NCI-H446 (cell line): ENCODE measurements around the gene KLHL15.

Experiments used
- DNase-seq, 2 experiments: peaks; one replicate each; lab custom pipeline; 2025; lab: John Stamatoyannopoulos, UW

Gene KLHL15

DNA sequence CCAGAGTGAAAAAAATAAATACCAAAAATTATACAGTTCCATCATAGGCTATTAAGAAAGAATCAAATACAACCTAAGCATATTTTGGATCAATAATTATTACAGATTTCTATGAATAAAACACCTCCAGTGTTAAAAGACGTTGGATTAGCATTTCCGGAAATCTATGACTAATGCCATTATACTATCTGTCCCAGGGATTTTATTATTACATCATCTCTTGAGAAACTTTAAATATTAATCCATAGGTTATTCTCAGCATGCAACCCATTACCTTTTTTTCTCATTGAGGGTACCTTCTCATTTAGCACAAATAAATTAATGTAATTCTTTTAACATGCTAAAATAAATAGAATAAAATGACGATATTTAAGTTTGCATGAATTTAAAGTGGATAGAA is 74.6 kb downstream of the KLHL15 start:
- no peak for DNase-seq

DNA sequence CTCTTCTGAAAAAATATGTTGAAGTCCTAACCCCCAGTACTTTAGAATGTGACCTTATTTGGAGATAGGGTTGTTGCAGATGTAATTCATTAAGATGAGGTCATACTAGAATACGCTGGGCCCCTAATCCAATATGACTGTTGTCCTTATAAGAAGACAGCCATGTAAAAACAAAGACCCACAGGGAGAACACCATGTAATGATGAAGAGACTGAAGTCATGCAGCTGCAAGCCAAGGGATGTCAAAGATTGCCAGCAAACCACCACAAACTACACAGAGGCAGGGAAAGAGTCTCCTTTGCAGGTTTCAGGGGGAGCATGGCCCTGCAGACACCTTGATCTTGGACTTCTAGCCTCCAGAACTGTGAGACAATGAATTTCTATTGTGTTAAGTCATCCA is 81.8 kb downstream of the KLHL15 start:
- DNase-seq, result no peak

DNA sequence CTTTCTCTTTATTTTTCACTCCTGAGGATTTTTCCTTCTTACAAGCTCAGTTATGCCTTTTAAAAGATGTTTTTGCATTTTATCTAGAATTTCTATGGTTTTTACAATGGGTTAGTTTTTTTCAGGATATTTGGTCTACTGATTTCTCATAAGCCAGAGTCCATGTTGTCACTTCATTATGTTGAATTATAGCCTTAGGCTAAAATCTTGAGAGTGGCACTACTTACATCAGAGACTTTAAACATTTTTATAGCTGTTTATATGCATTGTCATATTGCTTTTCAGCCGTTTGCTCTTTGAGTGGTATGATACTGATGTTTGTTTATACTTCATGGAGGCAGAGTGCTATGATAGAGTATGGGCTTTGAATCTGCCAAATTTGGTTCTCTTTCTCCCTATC is 82.8 kb downstream of the KLHL15 start:
- DNase-seq, result no peak

DNA sequence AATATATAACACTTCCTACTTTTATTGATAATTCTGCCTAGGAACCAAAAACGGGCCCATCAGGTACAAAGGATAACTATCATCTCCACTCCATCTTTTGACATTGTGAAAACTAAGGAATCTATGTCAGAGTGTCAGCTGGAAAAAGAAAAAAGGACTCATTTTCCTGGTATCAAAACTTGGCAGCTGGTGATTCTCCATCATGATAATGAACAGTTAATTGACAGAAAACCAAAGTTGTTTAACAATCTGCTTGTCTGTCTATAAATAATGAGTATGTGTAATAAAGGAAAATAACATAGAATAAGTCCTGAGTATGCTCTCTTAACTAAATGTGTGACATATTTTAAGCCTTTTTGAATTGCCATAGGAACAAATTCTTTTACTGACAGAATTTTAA is 87.8 kb downstream of the KLHL15 start:
- no peak for DNase-seq

DNA sequence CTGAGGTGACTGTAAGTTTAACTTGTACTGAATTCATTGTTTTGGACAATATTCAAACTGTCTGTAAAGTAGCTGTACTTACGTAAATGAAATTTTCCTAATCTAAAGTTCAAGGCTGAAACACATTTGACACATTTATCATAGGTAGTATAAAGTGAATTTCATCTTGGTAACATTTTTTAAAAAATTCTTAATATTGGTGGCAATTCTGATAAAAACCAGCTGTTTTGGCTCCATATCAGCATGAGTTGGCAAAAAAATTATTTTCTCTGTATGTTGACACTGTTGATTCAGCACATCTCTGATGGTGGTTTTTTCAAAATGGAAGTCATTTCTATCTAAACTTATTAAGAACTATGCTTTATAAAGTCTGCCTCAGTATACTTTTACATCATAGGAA is 88.3 kb downstream of the KLHL15 start:
- DNase-seq, result no peak

DNA sequence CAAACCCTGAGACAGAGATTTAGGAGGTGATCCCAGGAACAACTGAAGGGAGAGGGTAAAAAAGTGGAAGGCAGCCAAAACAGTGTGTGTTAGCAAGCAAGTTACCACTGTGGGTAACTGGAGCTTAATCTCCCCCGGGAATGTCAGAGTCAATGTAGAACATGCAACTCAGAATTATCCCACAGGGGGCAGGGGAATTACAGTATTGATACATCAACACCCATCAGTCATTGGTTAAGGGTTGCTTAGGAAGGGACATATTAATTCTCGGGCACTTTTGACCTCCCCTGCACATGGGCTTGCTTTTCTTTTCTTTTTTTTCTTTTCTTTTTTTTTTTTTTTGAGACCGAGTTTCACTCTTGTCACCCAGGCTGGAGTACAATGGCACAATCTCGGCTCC is 89.9 kb downstream of the KLHL15 start:
- DNase-seq, result no peak

DNA sequence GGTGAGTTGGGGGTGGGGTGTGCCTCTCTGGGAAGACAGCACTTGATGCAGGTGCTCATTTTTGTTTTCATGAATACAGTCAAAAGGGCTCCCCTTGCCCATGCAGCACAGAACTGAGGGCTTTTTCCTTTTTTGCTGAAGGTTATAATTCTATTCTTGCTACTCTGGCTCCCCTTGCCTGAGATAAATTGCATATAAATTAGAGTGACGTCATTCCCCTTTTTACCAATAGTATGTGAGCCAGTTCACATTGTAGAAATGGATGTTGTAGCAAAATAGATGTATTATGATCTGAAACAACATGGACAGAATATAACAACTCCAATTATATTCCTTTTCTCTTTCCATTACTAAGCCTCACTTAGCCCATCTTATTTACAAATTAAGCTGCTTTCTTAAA is 90.8 kb downstream of the KLHL15 start:
- DNase-seq, result no peak

DNA sequence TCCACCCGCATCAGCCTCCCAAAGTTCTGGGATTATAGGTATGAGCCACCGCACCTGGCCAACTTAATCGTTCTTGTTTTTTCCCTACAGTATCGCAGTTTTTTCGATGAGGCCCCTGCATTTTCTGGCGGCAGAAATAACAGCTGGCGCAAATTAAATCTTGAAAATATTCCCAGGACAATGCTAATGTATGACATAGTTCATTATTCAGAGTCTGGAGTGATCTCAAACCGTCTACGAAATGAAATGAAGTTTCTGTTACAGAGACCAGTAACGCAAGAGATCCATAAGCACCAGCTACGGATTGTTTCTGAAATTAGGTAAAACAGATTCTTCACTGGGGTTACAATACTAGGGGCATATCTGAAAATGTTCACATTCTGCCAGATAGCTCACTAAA is 91.9 kb downstream of the KLHL15 start:
- DNase-seq, result no peak
